H9 (cell line): Measurements from ENCODE around the gene GET4. TPM values are rescaled to one million over a fixed set of nuclear protein-coding genes. Genes with fewer than 3 reads are reported as not detected.

ENCODE experiments used
- DNase-seq: peaks from one replicate; pipeline ENCODE4 v3.0.0-alpha.2; 2017
- H2AFZ ChIP-seq: one replicate; pipeline ENCODE4 v1.6.1; 2013; ENCODE audit warnings: mild to moderate bottlenecking, low read length, control low read depth, moderate library complexity
- H2AK5ac ChIP-seq: 2 replicates; pipeline ENCODE4 v1.6.1; 2013; ENCODE audit warnings: low read length, control low read depth, mixed read lengths; ENCODE audit not compliant: insufficient read length
- H2BK120ac ChIP-seq: one replicate; pipeline ENCODE4 v1.6.1; 2013; ENCODE audit warnings: low read depth, mild to moderate bottlenecking, low read length, control low read depth, inconsistent platforms; ENCODE audit not compliant: poor library complexity, severe bottlenecking
- H2BK12ac ChIP-seq: 2 replicates; pipeline ENCODE4 v1.6.1; 2013; ENCODE audit warnings: low read length, control low read depth, mixed read lengths, low read depth; ENCODE audit not compliant: insufficient read length
- H2BK15ac ChIP-seq: 2 replicates; pipeline ENCODE4 v1.6.1; 2013; ENCODE audit warnings: low read depth, low read length, control low read depth
- H2BK20ac ChIP-seq: one replicate; pipeline ENCODE4 v1.6.1; 2013; ENCODE audit warnings: low read depth, mild to moderate bottlenecking, low read length, control low read depth, inconsistent platforms; ENCODE audit not compliant: poor library complexity, severe bottlenecking
- H2BK5ac ChIP-seq: 2 replicates; pipeline ENCODE4 v1.6.1; 2013; ENCODE audit warnings: low read length, control low read depth, mixed read lengths; ENCODE audit not compliant: insufficient read length
- H3K14ac ChIP-seq: 2 replicates; pipeline ENCODE4 v1.6.1; 2013; ENCODE audit warnings: low read length, control low read depth; ENCODE audit not compliant: insufficient read depth
- H3K18ac ChIP-seq: 2 replicates; pipeline ENCODE4 v1.6.1; 2013; ENCODE audit warnings: low read depth, mild to moderate bottlenecking, mixed read lengths, low read length, control low read depth; ENCODE audit not compliant: insufficient read length
- H3K23ac ChIP-seq: 2 replicates; pipeline ENCODE4 v1.6.1; 2013; ENCODE audit warnings: low read length, control low read depth, mixed read lengths, low read depth; ENCODE audit not compliant: insufficient read length
- H3K23me2 ChIP-seq: 2 replicates; pipeline ENCODE4 v1.6.1; 2013; ENCODE audit warnings: low read depth, mild to moderate bottlenecking, mixed read lengths, low read length, control low read depth; ENCODE audit not compliant: insufficient read length, poor library complexity, severe bottlenecking
- H3K27ac ChIP-seq: 2 replicates; pipeline ENCODE4 v1.5.1; 2013; ENCODE audit warnings: low read length, control low read depth, mixed read lengths, low read depth; ENCODE audit not compliant: insufficient read length
- H3K27me3 ChIP-seq: 2 replicates; pipeline ENCODE4 v1.6.1; 2013; ENCODE audit warnings: low read length, control low read depth, inconsistent platforms; ENCODE audit not compliant: insufficient read depth
- H3K4ac ChIP-seq: 2 replicates; pipeline ENCODE4 v1.6.1; 2013; ENCODE audit warnings: low read depth, mild to moderate bottlenecking, control low read depth, inconsistent platforms, low read length, moderate library complexity
- H3K4me1 ChIP-seq: 2 replicates; pipeline ENCODE4 v1.6.1; 2013; ENCODE audit warnings: low read length, control low read depth, inconsistent platforms; ENCODE audit not compliant: insufficient read depth
- H3K4me2 ChIP-seq: 2 replicates; pipeline ENCODE4 v1.6.1; 2013; ENCODE audit warnings: low read length, control low read depth, mixed read lengths; ENCODE audit not compliant: insufficient read length, insufficient read depth
- H3K56ac ChIP-seq: 2 replicates; pipeline ENCODE4 v1.6.1; 2013; ENCODE audit warnings: low read depth, mild to moderate bottlenecking, mixed read lengths, low read length, control low read depth; ENCODE audit not compliant: insufficient read length
- H3K79me1 ChIP-seq: 2 replicates; pipeline ENCODE4 v1.6.1; 2013; ENCODE audit warnings: low read depth, mild to moderate bottlenecking, moderate library complexity, low read length, control low read depth, inconsistent platforms; ENCODE audit not compliant: insufficient read depth, poor library complexity, severe bottlenecking
- H3K79me2 ChIP-seq: 2 replicates; pipeline ENCODE4 v1.6.1; 2013; ENCODE audit warnings: low read length, control low read depth, inconsistent platforms; ENCODE audit not compliant: insufficient read depth
- H3K9ac ChIP-seq: 2 replicates; pipeline ENCODE4 v1.6.1; 2013; ENCODE audit warnings: low read length, control low read depth, mixed read lengths; ENCODE audit not compliant: insufficient read length; ENCODE audit errors: extremely low read depth
- H3K9me3 ChIP-seq: one replicate; pipeline ENCODE4 v1.6.1; 2013; ENCODE audit warnings: low read depth, low read length, inconsistent platforms; ENCODE audit not compliant: control insufficient read depth
- H3T11ph ChIP-seq: one replicate; pipeline ENCODE4 v1.6.1; 2013; ENCODE audit warnings: mild to moderate bottlenecking, low read length, control low read depth, inconsistent platforms
- H4K20me1 ChIP-seq: one replicate; pipeline ENCODE4 v1.6.1; 2013; ENCODE audit not compliant: control insufficient read depth, insufficient read length, insufficient read depth
- H4K5ac ChIP-seq: 2 replicates; pipeline ENCODE4 v1.6.1; 2013; ENCODE audit warnings: low read depth, mild to moderate bottlenecking, mixed read lengths, low read length, control low read depth; ENCODE audit not compliant: insufficient read length
- H4K8ac ChIP-seq: replicated peaks from 2 replicates; pipeline ENCODE4 v1.6.1; 2013; ENCODE audit warnings: low read length, control low read depth, mixed read lengths, low read depth; ENCODE audit not compliant: insufficient read length
- H4K91ac ChIP-seq: 2 replicates; pipeline ENCODE4 v1.6.1; 2013; ENCODE audit warnings: low read depth, mild to moderate bottlenecking, moderate library complexity, mixed read lengths, low read length, control low read depth; ENCODE audit not compliant: insufficient read length
- H3K27ac Mint-ChIP-seq, 3 experiments: 2 replicates in 2 of 3; 3 replicates in 1 of 3; pipeline ENCODE4 v1.8.0; 2020 to 2021; ENCODE audit warnings: mixed read lengths in 3 of 3, mild to moderate bottlenecking in 1 of 3, moderate library complexity in 1 of 3
- H3K27me3 Mint-ChIP-seq: 2 replicates; pipeline ENCODE4 v1.8.0; 2021; ENCODE audit warnings: low read depth, mild to moderate bottlenecking, moderate library complexity, mixed read lengths
- H3K36me3 Mint-ChIP-seq, 3 experiments: 2 replicates in 2 of 3; 3 replicates in 1 of 3; pipeline ENCODE4 v1.8.0; 2020 to 2021; ENCODE audit warnings: low read depth in 3 of 3, mixed read lengths in 3 of 3; ENCODE audit not compliant: insufficient read depth in 1 of 3
- H3K4me1 Mint-ChIP-seq, 2 experiments: 2 replicates each; pipeline ENCODE4 v1.8.0; 2020; ENCODE audit warnings: mixed read lengths in 2 of 2
- H3K4me3 Mint-ChIP-seq, 2 experiments: 2 replicates in 1 of 2; 3 replicates in 1 of 2; pipeline ENCODE4 v1.8.0; 2020 to 2021; ENCODE audit warnings: mild to moderate bottlenecking in 2 of 2, mixed read lengths in 2 of 2, moderate library complexity in 1 of 2
- H3K9me3 Mint-ChIP-seq, 2 experiments: 2 replicates in 1 of 2; 3 replicates in 1 of 2; pipeline ENCODE4 v1.8.0; 2020; ENCODE audit warnings: mild to moderate bottlenecking in 2 of 2, mixed read lengths in 2 of 2, moderate library complexity in 1 of 2
- CTCF ChIP-seq: fragments of 200-600 bp; sonication (generic); conservative IDR thresholded peaks from 3 replicates; pipeline ENCODE4 v1.8.0; 2021; ENCODE audit warnings: antibody characterized with exemption, mild to moderate bottlenecking
- WGBS: extraction: QIAGEN DNeasy Blood & Tissue Kit; methylation state at CpG from one replicate; pipeline ENCODE4 v1.1.7; 2013; ENCODE audit warnings: missing lambda C conversion rate, low lambda C conversion rate, mixed read lengths; ENCODE audit not compliant: insufficient read length; ENCODE audit errors: extremely low coverage; 5-methylcytosine and 5-hydroxymethylcytosine counted together
- total RNA-seq: library from RNA; stranded (reverse); gene quantifications from 2 replicates; pipeline ENCODE4 v1.2.1, GENCODE V29; 2021

Gene GET4
- total RNA-seq, 1 experiment from 2014 or later, result 70.2 TPM

DNA sequence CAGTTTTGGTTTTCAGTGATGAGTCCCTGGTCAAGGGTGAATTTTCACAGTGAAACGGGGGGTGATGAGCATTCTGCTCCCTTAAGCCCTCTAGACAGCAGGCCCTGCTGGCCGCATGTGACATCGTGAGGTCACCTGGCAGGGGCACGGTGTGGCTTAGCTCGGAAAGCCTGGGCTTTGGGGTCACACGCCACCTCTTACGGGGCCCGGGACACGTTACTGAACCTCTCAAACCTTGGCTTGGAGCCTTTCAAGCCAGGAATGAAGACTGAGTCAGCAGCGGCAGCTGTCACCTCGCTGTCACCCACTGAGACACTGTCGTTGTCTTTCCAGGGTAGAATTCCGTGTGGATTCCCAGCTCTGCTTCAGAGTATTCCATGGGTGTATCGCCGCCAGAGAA is 4.1 kb downstream of the GET4 start:
- Histone ChIP-seq H2BK5ac (no peak overlapping the region), H3K9me3 (no peaks in the 10 kb centered on the region), H2AK5ac (no peak overlapping the region), H3T11ph (no peak overlapping the region), H3K27me3 (no peaks in the 10 kb centered on the region), H4K20me1 (no peaks in the 10 kb centered on the region), H4K91ac (no peak overlapping the region), H4K5ac (no peak overlapping the region), H3K56ac (no peak overlapping the region), H3K4ac (no peak overlapping the region), H2BK12ac (no peak overlapping the region), H3K79me1 (peaks cover 3% of the 10 kb centered on the region), H4K8ac (no peak overlapping the region), H3K23ac (no peak overlapping the region), H2BK20ac (no peak overlapping the region), H3K79me2 (peaks cover 59% of the 10 kb centered on the region; the same call in 1 of the 2 replicates), H3K18ac (no peak overlapping the region), H3K23me2 (peaks cover 5% of the 10 kb centered on the region), H2BK15ac (no peak overlapping the region), H2AFZ (no peak overlapping the region), H3K4me1 (no peaks in the 10 kb centered on the region), H2BK120ac (no peak overlapping the region), H3K9ac (no peak overlapping the region), H3K14ac (no peak overlapping the region), H3K4me2 (no peak overlapping the region), H3K27ac (no peak overlapping the region)
- H3K9me3 Mint-ChIP-seq, result peaks cover 0 to 3% of the 10 kb centered on the region in 2 experiments; a peak in 1 of 5 replicates
- no peak overlapping the region for H3K4me3 Mint-ChIP-seq
- no peak for DNase-seq
- TF ChIP-seq CTCF, result no peak
- H3K27me3 Mint-ChIP-seq, result no peaks in the 10 kb centered on the region
- H3K4me1 Mint-ChIP-seq, result peaks cover 10% of the 10 kb centered on the region in 2 experiments
- peaks cover 6 to 18% (median 12%) of the 10 kb centered on the region in 3 experiments for H3K36me3 Mint-ChIP-seq
- H3K27ac Mint-ChIP-seq, result peak overlapping the region in 1 of 3 experiments; percentile 22; a peak in 1 of 7 replicates
- WGBS, result no CpG with 5 or more reads among the region's 15 CpGs
